HG02571 (cell line): ENCODE measurements around the gene GSKIP.

Source experiments
- ATAC-seq: cut with Tn5 transposase; IDR thresholded peaks from one replicate; pipeline ENCODE4 v1.9.1; 2021; ENCODE audit warnings: mild to moderate bottlenecking, moderate library complexity; ENCODE audit not compliant: unreplicated experiment

The GSKIP gene

DNA sequence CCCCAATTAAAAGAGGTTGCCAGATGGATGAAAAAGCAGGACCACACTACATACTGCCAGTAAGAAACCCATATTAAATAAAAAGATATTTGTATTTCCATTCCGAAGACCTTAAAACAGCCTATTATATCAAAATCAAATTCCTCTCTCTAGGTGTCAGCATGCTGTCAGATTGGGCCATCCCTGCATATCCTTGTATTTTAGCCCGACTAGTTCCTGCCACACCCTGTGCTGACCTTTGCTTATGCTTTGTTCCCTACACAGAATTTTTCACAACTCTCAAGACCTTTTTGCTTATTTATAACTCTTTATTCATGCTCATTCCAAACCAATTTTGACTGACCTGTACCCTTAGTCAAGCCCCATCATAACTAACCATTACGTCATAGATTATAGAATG lies 12.8 kb downstream of the GSKIP start:
- no peak for ATAC-seq

DNA sequence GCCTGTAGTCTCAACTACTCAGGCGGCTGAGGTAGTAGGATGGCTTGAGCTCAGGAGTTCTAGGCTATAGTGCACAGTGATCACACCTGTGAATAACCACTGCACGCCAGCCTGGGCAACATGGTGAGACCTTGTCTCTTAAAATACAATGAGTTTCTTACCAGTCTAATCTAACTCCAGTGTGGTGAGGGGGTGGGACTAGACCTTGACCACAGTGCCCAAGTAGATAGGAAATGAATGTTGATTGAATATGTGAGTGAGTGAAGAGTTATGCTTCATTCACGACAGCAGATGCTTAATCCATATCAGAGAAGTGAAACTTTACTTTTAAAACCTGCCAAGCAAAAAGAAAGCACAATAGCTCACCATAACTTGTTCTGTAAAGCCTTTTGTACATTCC lies 17.4 kb downstream of the GSKIP start:
- no peak for ATAC-seq

DNA sequence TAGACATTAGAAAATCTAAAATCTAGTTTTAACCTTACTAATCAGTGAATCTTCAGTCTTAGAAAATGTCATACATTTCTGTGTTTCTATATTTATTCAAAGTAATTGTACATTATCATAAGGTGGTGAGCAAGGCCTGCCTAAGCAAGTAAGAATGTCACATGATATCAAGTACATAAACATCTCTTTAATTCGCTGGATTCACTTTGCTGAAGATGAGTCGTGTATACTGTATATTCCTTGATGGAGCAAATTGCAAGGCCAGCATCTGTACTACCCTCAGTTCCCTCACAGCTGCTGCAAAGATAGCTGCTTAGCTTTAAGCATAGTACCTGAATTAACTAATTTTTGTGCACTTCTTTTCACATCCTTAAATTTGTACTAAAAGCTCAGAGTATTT lies 20.1 kb downstream of the GSKIP start:
- no peak for ATAC-seq

GRCh38 chr14:96384053-96384452 lies 20.7 kb downstream of the GSKIP start:
- ATAC-seq, result no peak

- no peak for ATAC-seq
Observed at GRCh38 chr14:96384740-96385139, 21.4 kb downstream of the GSKIP start.

DNA sequence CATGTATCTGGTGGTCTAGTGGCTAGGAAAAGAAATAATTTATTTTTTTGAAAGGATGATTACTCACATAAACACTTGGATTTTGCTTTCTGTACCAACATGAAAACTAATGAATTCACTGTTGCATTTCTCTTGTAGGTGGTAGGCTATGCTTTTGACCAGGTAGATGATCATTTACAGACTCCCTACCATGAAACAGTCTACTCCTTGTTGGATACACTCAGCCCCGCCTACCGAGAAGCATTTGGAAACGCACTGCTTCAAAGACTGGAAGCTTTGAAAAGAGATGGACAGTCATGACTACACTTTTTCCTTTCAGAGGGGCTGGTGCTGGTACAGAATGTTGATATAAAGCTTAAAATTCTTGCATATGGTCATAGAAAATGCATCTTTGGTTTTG lies 22.1 kb downstream of the GSKIP start:
- no peak for ATAC-seq

DNA sequence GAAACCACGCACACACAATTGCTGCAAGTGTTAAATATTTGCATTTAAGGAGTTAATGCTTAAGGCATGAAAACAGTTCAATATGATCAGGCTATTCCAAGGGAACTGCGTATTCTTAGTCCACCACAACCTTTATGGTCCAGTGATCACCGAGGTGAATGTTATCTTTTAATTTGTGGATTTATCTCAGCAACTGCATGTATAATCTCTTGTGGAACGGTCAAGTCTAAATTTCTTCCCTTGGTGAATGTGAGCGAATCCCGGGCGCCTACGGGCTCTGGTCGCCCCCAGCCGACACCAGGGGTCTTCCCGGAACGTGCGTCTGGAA lies 27.6 kb downstream of the GSKIP start:
- ATAC-seq, result no peak

DNA sequence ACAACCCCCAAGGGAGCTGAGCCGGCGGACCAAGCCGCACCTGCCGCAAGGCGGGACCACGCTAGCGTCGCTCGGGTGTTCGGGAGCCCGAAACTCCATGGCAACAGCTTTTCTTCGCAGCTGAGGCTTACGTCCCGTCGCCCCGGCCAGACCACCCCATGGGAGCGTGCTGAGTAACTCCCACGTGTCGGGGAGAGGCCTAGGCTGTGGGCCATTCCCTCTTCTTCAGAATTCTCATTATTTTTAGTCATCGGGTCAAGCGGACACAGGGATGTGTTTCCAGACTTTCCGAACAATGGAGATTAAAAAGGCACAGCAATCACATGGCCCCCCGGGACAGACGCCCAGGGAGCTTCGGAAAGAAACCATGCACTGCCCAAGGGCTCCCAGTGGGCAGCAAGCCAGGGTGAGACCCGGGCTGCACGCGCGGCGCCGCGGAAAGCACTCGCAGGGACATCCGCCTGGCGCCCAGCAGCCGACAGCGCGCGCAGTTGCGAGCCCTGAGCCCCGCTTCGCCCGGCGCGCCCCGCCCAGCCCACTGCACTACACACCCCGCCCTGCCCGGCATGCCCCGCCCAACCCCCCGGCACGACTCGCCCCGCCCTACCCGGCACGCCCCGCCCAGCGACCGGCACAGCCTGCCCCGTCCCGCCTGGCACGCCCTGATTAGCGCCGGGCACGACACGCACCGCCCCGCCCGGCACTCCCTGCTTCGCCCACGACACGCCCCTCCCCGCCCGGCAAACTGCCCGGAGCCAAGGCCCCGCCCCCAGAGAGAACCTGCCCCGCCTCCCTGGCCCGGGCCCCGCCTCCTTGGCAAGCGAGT lies 28.2 kb downstream of the GSKIP start:
- ATAC-seq, result peak; percentile 82

- no peak for ATAC-seq
Observed at GRCh38 chr14:96393071-96393691, 29.9 kb downstream of the GSKIP start.

DNA sequence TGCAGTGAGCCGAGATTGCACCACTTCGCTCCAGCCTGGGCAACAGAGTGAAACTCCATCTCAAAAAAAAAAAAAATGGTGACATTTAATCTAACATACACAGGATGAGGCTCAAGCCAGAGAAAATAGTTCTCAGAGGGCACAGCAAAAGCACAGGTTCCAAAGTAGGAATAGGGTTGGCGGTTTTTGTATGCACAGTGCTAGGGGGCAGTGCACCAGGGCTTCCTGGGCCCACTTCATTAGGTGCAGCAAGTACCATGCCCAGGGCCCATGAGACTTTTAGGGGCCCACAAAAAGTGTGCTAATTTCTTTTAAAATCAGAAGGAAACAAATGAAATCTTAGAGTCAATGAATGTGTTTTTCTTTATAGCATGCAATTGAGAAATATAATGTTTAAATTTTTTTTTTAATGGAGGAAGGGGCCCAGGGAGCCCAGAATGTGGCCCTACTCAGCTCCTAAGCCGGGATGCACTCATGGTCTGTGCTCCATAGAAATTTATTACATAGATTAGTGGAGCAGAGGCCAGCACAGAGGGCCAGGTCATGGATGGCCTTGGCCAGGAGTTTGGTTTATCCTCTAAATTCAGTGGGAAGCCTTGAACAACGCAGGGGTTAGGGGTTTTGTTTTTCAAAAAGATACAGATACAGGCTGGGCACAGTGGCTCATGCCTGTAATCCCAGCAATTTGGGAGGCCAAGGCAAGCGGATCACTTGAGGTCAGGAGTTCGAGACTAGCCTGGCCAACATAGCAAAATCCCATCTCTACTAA lies 30.9 kb downstream of the GSKIP start:
- ATAC-seq, result no peak

DNA sequence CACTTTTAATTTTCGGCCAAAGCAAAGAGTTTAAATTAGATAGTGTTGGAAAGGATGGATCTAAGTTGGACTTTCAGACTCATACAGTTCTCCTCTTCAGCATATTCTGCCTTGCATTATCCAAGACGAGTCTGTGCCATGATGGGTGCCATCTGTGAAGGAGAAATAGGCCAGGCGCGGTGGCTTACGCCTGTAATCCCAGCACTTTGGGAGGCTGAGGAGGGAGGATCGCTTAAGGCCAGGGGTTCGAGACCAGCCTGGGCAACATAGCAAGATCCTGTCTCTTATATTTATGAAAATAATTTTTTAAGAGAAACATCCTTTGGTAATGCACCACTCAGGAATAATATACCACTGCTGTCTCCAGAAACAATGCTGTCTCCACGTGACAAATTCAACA lies 35.1 kb downstream of the GSKIP start:
- no peak for ATAC-seq

GRCh38 chr14:96398921-96399320 lies 35.6 kb downstream of the GSKIP start:
- no peak for ATAC-seq

DNA sequence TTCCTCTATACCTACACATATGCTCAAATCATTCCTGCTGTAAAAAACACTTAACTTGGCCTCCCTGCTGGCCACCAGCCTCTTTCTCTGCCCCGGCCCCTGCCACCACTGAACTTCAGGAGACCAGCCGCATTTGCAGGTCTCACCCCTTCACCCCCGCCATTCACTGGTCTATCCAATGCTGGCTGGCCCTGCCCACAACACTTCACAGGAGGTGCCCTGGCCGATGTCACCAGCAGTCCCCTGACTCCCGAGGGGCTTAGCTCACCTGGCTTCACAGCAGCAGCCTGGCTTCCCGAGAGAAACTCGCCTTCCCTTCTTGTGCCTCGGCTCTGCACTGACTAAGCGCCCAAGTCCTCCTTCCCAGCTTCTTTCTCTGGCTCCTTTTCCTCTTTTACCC lies 36.1 kb downstream of the GSKIP start:
- ATAC-seq, result no peak

- no peak for ATAC-seq
Observed at GRCh38 chr14:96400495-96400894, 37.2 kb downstream of the GSKIP start.

DNA sequence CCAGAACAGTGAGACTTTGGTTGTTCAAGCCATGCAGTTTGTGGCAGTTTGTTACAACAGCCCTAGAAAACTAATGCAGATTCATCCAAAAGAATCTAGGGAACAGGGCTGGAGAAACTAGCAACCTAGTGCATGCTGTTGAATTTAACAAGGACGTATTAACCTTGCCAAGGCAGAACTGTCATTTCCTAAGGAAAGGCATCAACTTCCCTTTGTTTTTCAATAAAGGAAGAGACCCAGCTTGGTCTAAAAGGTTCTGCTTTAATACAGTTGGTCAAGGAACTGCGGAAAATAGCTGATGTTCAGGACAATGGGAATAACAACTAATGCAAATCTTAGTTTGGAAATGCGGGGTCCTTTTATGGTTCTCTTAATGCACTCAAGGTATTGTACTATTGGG lies 40.1 kb downstream of the GSKIP start:
- no peak for ATAC-seq

DNA sequence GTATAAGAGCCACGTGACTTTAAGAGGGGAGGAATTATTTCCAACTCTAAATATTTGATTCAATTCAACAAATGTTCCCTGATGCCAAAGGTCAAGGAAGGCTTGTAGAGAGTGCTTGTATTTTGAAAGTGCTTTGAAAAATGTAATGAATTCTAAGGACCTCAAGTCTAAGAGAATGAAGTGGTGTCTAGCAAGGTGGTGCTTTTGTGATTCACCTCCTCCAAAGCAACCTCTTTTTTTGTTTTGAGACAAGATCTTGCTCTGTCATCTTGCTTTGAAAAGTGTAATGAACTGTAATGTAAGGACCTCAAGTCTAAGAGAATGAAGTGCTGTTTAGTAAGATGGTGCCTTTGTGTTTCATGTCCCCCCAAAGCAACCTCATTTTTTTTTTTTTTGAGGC lies 42.4 kb downstream of the GSKIP start:
- no peak for ATAC-seq

- no peak for ATAC-seq
Observed at GRCh38 chr14:96407935-96408570, 44.7 kb downstream of the GSKIP start.

DNA sequence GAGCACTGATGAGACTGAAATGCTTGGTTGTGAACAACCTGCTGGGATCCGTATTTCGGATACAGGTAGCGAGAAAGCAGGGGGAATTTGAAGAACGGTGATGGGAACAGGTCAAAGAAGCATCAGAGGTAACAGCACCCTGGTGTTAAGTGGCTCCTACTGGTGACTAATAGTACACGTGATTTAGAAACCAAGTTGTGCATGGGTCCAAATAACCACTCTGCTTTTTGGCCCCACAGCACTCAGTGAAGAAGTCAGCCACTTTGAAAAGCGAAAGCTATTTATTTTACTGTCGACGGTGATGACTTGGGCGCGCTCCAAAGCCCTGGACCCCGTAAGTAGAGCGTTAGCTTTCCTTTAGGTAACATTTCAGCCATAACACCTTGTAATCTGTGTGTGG lies 45.3 kb downstream of the GSKIP start:
- no peak for ATAC-seq

GRCh38 chr14:96409701-96410100 lies 46.4 kb downstream of the GSKIP start:
- no peak for ATAC-seq

DNA sequence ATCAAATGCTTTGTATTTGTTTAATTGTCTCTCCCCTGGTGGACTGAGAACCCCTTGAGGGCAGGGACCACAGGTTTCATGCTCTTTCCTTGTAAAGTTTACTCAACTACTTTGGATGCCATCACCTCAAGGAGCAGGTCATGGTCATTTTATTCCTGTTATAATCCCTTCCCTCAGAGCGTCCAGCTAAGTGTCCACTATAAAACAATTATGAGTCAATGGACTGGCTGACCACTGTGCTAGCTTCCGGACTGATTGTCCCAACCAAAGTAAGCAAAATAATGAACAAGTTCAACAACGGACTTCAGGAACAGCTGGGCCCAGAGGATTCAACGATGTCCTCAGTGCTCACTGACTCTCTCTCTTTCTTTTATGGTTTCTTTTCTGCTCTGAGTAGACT lies 46.8 kb downstream of the GSKIP start:
- no peak for ATAC-seq

DNA sequence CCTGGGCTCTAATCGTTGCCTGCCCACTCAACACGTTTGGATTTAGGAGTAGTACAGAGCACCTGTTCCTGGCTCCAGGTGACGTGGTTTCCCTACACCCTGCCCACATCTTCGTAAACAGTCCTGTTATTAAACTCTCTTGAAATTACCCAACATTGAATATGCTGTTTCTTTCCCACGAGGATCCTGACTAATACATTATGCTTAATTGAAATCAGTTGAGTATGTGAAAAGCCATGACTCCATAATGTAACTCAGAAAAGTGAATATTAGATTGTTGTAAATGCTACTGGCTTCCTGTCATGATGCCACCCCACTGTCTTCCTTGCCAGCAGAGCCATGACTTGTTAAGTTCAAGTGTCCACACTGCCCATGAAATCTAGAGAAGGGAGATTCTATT lies 50.2 kb downstream of the GSKIP start:
- ATAC-seq, result no peak

GRCh38 chr14:96415559-96415958 lies 52.2 kb downstream of the GSKIP start:
- no peak for ATAC-seq
